Measurements from ENCODE around the gene KCNJ6.

KCNJ6 gene

DNA sequence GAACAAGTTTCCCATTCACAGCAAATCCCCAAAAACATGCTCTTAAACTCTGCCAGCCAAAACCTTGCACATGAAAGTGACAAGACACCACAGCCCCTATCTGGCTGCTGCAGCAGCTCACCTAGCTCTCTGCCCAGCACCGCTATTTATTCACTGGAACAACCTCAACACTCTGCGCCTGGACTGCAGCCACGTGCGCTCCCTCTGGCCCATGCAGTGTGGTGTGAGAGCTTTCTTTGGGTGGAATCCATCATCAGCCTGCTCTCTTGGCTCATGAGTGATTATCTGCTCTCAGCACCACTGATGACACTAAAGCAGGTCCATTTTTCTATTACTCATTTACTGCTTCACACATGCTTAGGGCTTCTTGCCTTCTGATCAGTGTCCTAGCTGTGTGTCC lies 11.4 kb downstream of the KCNJ6 start:
- no peak overlapping the region for H3K27ac ChIP-seq (ENCODE audit: low read length)
- no peaks in the 10 kb centered on the region for H3K9me3 ChIP-seq (ENCODE audit: insufficient read depth, low read depth, low read length)
- H3K9ac ChIP-seq (ENCODE audit: low read depth, low read length): no peak overlapping the region
- no peaks in the 10 kb centered on the region for H3K36me3 ChIP-seq (ENCODE audit: insufficient read depth, low read depth, low read length)
- H3K27me3 ChIP-seq (ENCODE audit: insufficient read depth, low read length): no peaks in the 10 kb centered on the region
- no peaks in the 10 kb centered on the region for H3K4me1 ChIP-seq (ENCODE audit: insufficient read depth, low read length)
- no peak overlapping the region for H3K4me3 ChIP-seq (ENCODE audit: low read length)

DNA sequence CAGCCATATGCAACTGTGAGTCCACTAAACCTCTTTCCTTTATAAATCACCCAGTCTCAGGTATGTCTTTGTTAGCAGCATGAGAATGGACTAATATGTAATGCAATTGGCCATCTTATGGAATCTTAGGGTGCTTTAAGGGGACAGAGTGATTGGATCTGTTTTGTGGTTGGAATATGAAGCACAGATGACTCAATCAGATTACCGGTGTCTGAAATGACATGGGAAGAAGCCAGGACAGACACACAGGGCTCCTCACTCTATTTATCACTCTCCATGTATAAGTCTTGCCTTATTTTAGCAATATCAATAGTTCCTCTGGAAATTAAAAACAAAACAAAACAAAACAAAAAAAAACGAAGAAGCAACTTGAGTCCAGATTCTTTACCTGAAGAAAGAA lies 12.9 kb downstream of the KCNJ6 start:
- no peak overlapping the region for H3K9ac ChIP-seq (ENCODE audit: low read depth, low read length)
- no peak overlapping the region for H3K4me3 ChIP-seq (ENCODE audit: low read length)
- no peak overlapping the region for H3K27ac ChIP-seq (ENCODE audit: low read length)
- no peaks in the 10 kb centered on the region for H3K9me3 ChIP-seq (ENCODE audit: insufficient read depth, low read depth, low read length)
- no peaks in the 10 kb centered on the region for H3K36me3 ChIP-seq (ENCODE audit: insufficient read depth, low read depth, low read length)
- no peaks in the 10 kb centered on the region for H3K27me3 ChIP-seq (ENCODE audit: insufficient read depth, low read length)
- H3K4me1 ChIP-seq (ENCODE audit: insufficient read depth, low read length): no peaks in the 10 kb centered on the region

DNA sequence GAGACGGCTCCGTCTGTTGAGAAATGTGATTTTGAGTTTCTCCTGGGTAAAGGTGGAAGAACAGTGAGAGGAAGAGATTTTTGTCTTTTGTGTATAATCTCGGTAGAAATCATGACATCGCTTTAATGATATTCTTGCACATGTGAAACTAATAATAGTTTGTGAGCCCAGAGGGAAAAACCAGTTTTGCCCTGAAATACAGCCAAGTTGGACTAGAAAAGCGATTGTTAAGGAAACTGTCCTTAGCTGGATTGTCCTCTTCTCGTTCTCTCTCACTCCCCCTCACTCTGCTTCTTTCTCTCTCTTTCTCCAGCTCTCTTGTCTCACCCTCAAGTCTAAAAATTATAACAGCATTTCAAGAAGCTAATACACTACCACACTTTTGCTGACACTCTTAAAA lies 17.1 kb downstream of the KCNJ6 start:
- Histone ChIP-seq H3K4me3 (ENCODE audit: low read length) (no peak overlapping the region), H3K27ac (ENCODE audit: low read length) (no peak overlapping the region), H3K9ac (ENCODE audit: low read depth, low read length) (no peak overlapping the region), H3K36me3 (ENCODE audit: insufficient read depth, low read depth, low read length) (no peaks in the 10 kb centered on the region), H3K9me3 (ENCODE audit: insufficient read depth, low read depth, low read length) (no peaks in the 10 kb centered on the region), H3K27me3 (ENCODE audit: insufficient read depth, low read length) (no peaks in the 10 kb centered on the region), H3K4me1 (ENCODE audit: insufficient read depth, low read length) (no peaks in the 10 kb centered on the region)

DNA sequence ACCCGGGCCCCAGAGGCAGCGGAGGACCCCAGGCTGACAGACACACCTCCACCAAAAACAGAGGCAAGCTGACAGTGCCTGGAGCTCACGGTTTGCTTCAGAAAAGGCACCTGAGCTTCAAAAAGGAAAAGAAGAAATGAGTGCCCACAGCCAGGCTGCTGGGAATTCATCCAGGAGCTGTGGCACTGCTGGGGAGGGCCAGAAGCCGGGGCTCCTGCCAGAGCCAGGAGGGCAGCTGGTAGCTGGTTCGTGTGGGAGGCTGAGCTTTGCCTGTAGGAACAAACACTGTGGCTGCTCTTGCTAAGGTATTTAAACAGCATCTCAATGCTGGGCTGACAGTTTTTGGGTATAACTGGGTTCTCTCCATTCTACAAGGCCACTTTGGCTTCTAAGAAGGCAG lies 19.5 kb downstream of the KCNJ6 start:
- Histone ChIP-seq H3K27ac (ENCODE audit: low read length) (no peak overlapping the region), H3K27me3 (ENCODE audit: insufficient read depth, low read length) (no peaks in the 10 kb centered on the region), H3K9ac (ENCODE audit: low read depth, low read length) (no peak overlapping the region), H3K4me3 (ENCODE audit: low read length) (no peak overlapping the region), H3K36me3 (ENCODE audit: insufficient read depth, low read depth, low read length) (no peaks in the 10 kb centered on the region), H3K9me3 (ENCODE audit: insufficient read depth, low read depth, low read length) (no peaks in the 10 kb centered on the region), H3K4me1 (ENCODE audit: insufficient read depth, low read length) (peaks cover 10% of the 10 kb centered on the region; the same call in 1 of the 2 replicates)

DNA sequence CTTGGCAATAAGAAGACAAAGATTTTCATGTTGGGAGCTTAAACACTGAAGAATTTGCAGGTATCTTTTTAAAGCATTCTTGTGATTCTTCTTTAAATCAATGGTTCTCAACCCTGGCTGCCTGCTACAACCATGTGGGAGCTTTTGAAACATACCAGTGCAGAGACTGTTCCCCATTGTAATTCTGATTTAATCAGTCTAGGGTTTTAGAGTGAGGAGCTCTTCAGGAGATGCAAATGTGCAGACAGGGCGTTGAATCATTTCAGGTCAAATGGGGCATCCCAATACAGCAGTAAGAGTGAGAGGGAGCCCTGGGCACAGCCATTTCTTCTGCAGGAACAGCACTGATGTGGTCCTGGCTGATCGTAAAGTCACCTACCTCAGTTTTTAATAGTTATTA lies 24.3 kb downstream of the KCNJ6 start:
- no peaks in the 10 kb centered on the region for H3K36me3 ChIP-seq (ENCODE audit: insufficient read depth, low read depth, low read length)
- H3K9me3 ChIP-seq (ENCODE audit: insufficient read depth, low read depth, low read length): no peaks in the 10 kb centered on the region
- H3K4me3 ChIP-seq (ENCODE audit: low read length): no peak overlapping the region
- H3K9ac ChIP-seq (ENCODE audit: low read depth, low read length): no peak overlapping the region
- peaks cover 13% of the 10 kb centered on the region; the same call in 1 of the 2 replicates for H3K4me1 ChIP-seq (ENCODE audit: insufficient read depth, low read length)
- H3K27me3 ChIP-seq (ENCODE audit: insufficient read depth, low read length): no peaks in the 10 kb centered on the region
- H3K27ac ChIP-seq (ENCODE audit: low read length): no peak overlapping the region

DNA sequence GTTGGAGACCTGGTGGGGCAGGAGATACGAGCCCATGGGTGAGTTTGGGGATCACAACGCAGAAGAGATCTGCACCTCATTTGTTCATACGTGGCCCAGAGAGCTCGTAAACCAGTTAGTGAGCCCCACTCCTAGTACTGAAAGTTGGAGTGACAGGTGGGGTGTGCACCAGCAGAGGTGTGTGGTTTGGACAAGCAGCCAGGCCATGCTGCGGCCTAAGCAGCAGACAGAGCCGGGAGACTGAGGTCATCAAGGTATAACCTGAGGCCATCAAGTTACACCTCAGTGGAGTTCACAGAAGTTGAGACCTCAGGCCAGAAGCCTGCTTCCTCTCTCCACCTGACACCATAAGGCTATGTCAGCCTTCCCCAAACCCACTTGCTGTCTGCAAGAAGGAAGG lies 27.6 kb downstream of the KCNJ6 start:
- Histone ChIP-seq H3K36me3 (ENCODE audit: insufficient read depth, low read depth, low read length) (no peaks in the 10 kb centered on the region), H3K27me3 (ENCODE audit: insufficient read depth, low read length) (no peaks in the 10 kb centered on the region), H3K27ac (ENCODE audit: low read length) (no peak overlapping the region), H3K9ac (ENCODE audit: low read depth, low read length) (no peak overlapping the region), H3K4me1 (ENCODE audit: insufficient read depth, low read length) (peaks cover 11% of the 10 kb centered on the region; the same call in 1 of the 2 replicates), H3K4me3 (ENCODE audit: low read length) (no peak overlapping the region), H3K9me3 (ENCODE audit: insufficient read depth, low read depth, low read length) (no peaks in the 10 kb centered on the region)

DNA sequence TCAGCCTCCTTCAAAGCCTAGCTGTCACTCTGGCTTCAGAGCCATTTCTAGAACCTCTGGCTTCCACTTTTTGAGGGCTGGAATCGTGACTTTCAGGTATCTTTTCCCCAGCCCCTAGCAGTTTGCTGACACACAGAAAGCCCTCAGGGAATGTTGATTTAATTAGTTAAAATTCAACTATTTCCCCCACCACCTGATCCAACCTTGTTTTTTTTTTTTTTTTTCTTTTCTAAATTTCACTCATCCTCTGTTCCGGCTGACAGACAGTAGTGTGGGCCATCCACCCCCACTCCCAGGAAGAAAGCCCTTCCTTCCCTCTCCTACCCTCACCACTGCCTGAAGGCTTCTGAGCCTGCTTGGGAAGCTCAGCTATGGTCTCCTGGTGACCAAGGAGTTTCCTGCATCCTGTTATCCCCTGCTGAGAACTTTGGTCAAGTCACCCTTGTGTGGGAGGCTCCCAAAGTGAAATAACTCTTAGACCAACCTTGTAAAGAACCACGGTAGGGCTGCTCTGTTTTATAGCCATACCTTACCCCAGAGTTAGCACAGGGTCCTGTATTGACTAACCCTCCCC lies 29.4 kb downstream of the KCNJ6 start:
- Histone ChIP-seq H3K9ac (ENCODE audit: low read depth, low read length) (no peak overlapping the region), H3K4me1 (ENCODE audit: insufficient read depth, low read length) (peaks cover 4% of the 10 kb centered on the region; the same call in 1 of the 2 replicates), H3K36me3 (ENCODE audit: insufficient read depth, low read depth, low read length) (no peaks in the 10 kb centered on the region), H3K27me3 (ENCODE audit: insufficient read depth, low read length) (no peaks in the 10 kb centered on the region), H3K9me3 (ENCODE audit: insufficient read depth, low read depth, low read length) (no peaks in the 10 kb centered on the region), H3K4me3 (ENCODE audit: low read length) (no peak overlapping the region), H3K27ac (ENCODE audit: low read length) (no peak overlapping the region)

DNA sequence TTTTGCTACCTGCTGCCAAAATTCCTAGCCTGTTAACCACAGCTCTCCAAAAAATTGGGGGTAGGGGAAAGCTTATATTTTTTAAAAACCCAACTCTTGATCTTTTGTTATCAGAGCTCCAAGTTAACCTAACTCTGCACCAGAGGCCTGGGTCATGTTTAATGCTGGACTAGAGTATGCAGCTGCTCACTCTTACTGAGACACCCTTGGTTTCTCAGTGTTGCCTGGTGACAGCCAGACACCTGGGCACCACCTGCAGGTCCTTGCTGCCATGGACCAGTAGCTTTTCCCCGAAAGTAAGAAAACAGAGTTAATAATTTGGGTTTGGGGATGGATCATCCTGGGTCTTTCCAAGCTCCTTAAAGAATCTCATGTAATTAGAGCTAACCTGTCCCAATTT lies 30.1 kb downstream of the KCNJ6 start:
- no peak overlapping the region for H3K27ac ChIP-seq (ENCODE audit: low read length)
- no peaks in the 10 kb centered on the region for H3K4me1 ChIP-seq (ENCODE audit: insufficient read depth, low read length)
- H3K9me3 ChIP-seq (ENCODE audit: insufficient read depth, low read depth, low read length): no peaks in the 10 kb centered on the region
- no peak overlapping the region for H3K4me3 ChIP-seq (ENCODE audit: low read length)
- no peak overlapping the region for H3K9ac ChIP-seq (ENCODE audit: low read depth, low read length)
- no peaks in the 10 kb centered on the region for H3K27me3 ChIP-seq (ENCODE audit: insufficient read depth, low read length)
- no peaks in the 10 kb centered on the region for H3K36me3 ChIP-seq (ENCODE audit: insufficient read depth, low read depth, low read length)

DNA sequence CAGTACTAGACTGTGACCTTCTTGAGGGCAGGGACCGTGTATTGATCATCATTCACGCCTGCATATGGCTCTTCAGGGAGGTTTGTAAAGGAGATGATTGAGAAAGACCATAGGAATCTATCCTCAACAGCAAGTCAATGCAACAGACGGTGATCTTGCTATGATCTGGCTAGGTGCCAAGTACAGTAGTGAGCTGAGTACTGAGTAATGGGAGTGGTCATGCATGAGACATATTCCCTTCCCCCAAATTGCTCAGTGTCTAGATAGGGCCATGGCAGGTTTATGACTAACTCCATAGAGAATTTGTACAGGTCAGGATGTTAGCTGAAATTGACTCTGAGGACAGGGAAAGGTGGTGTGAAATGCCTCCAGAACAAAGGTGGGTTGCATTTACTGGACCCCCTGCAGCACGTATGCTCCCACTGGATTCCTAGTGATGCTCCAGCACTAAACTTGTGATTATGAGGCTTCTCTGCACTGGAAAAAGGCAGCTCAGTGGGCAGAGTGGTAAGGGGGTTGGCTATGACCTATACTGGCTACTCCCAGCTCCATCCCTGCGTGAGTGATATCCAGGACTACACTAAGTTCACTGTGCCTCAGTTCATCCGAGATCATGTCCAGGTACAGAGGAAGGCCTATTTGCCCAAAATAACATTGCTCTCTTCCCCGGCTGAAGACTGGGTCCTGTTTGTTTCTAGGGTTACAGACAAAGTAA lies 37.2 kb downstream of the KCNJ6 start:
- Histone ChIP-seq H3K27me3 (ENCODE audit: insufficient read depth, low read length) (no peaks in the 10 kb centered on the region), H3K27ac (ENCODE audit: low read length) (no peak overlapping the region), H3K36me3 (ENCODE audit: insufficient read depth, low read depth, low read length) (no peaks in the 10 kb centered on the region), H3K9ac (ENCODE audit: low read depth, low read length) (no peak overlapping the region), H3K4me3 (ENCODE audit: low read length) (no peak overlapping the region), H3K4me1 (ENCODE audit: insufficient read depth, low read length) (no peaks in the 10 kb centered on the region), H3K9me3 (ENCODE audit: insufficient read depth, low read depth, low read length) (no peaks in the 10 kb centered on the region)

DNA sequence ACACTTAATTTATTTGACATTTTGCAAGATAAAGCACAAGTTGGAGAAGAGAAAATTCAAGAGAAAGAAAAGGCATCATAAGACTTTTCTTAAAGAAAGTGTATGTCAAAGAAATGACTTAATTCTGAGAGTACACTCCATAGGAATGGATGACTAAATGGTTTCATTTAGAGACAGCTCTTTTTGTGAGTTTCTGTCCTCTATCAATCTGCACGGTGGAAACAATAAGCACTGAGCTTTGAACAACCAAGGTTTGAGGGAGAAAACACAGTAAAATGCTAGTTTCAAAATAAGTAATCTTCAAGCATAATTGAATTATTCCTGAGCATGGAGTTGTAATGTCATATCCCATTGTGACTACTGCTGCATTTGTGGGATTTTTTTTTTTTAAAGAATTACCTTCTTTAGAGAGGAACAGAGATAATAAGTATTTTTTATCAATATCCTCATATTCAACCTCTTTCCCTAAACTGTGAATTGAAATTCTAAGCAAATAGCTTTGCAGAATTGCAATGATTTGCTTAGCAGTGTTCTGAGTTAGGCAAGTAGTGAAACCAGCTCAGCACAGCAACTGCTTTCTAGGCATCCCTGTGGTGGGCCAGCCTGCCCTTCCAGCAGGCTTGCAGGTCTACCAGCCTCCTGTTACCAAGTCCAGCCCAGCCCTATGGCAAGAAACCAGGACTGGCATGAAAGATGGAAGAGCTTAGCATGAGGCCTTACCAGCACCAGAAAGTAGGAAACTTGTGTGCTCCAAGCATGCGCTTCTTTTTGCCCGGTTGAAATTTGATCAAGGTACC lies 38.2 kb downstream of the KCNJ6 start:
- no peak overlapping the region for H3K4me3 ChIP-seq (ENCODE audit: low read length)
- H3K27ac ChIP-seq (ENCODE audit: low read length): no peak overlapping the region
- no peaks in the 10 kb centered on the region for H3K4me1 ChIP-seq (ENCODE audit: insufficient read depth, low read length)
- no peaks in the 10 kb centered on the region for H3K27me3 ChIP-seq (ENCODE audit: insufficient read depth, low read length)
- H3K9me3 ChIP-seq (ENCODE audit: insufficient read depth, low read depth, low read length): no peaks in the 10 kb centered on the region
- no peaks in the 10 kb centered on the region for H3K36me3 ChIP-seq (ENCODE audit: insufficient read depth, low read depth, low read length)
- H3K9ac ChIP-seq (ENCODE audit: low read depth, low read length): no peak overlapping the region

DNA sequence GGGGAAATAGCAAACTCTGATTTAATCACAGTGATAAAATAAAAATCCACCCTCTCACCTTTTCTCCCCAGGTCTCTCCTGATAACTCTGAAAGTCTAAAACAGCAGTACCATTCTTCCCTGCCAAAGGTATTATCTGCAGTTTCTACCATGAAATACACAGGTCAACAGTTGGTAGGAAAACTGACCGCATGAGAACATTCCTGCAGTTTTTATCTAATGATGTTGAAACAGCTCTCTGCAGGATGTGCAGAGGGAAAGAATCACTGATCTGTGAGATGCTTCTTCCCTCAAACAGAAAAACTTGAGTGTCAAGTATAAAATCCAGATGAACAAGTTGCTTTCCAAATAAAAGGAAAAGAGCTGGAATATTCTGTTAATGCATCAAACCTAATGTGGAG lies 39.1 kb downstream of the KCNJ6 start:
- no peaks in the 10 kb centered on the region for H3K36me3 ChIP-seq (ENCODE audit: insufficient read depth, low read depth, low read length)
- H3K27me3 ChIP-seq (ENCODE audit: insufficient read depth, low read length): no peaks in the 10 kb centered on the region
- no peak overlapping the region for H3K4me3 ChIP-seq (ENCODE audit: low read length)
- H3K9ac ChIP-seq (ENCODE audit: low read depth, low read length): no peak overlapping the region
- no peaks in the 10 kb centered on the region for H3K4me1 ChIP-seq (ENCODE audit: insufficient read depth, low read length)
- no peak overlapping the region for H3K27ac ChIP-seq (ENCODE audit: low read length)
- no peaks in the 10 kb centered on the region for H3K9me3 ChIP-seq (ENCODE audit: insufficient read depth, low read depth, low read length)

DNA sequence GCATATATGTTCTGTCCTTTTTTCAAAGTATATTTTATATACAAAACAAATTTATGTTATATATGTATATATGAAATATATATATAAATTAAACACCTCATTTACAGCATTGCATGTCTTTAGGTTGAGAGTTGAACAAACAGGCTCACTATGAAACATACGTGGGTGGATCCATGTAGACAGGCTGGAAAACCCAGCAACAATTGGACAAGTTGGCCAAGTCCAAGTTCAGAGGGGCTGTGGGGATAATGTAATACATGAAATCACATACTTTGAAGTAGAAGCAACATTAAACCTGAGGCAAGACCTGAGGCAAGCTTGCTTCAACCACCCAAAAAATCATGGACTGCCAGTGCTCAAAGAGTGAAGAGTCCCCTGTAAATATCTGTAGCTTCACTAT lies 39.7 kb downstream of the KCNJ6 start:
- Histone ChIP-seq H3K4me1 (ENCODE audit: insufficient read depth, low read length) (no peaks in the 10 kb centered on the region), H3K9ac (ENCODE audit: low read depth, low read length) (no peak overlapping the region), H3K27me3 (ENCODE audit: insufficient read depth, low read length) (no peaks in the 10 kb centered on the region), H3K9me3 (ENCODE audit: insufficient read depth, low read depth, low read length) (no peaks in the 10 kb centered on the region), H3K36me3 (ENCODE audit: insufficient read depth, low read depth, low read length) (no peaks in the 10 kb centered on the region), H3K27ac (ENCODE audit: low read length) (no peak overlapping the region), H3K4me3 (ENCODE audit: low read length) (no peak overlapping the region)

Measured in iPS-20b (cell line).